GM19238 (cell line): ENCODE data around the gene USH2A.
A peak's percentile ranks its signal among the peaks of the same experiment; 100 is the strongest.

Experiments used
- DNase-seq: peaks from one replicate; pipeline ENCODE4 v3.0.0; 2011; ENCODE audit warnings: low spot score; ENCODE audit not compliant: insufficient read length

USH2A gene

DNA sequence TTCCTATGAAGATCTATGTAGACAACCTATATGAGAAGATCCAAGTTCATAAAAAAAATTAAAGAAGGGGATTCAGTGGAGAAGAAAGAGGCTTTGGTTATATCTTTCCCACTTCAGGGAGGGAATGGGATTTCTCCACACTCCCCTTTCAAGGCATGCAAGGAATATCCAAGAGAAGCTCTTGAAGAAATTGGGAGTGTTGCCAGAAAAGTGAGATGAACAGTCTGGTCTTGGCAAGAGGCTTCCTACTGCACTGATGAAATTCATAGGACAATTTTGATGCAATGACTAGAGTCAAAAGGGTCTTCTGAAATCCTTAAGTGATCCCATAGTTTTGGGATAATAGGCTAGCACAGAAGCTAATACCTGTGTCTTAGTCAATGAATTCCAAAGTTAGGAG is 703.1 kb downstream of the USH2A start:
- no peak for DNase-seq

- DNase-seq: no peak
These were observed 703.7 kb downstream of the USH2A start for GRCh38 chr1:215719552-215719951.

- DNase-seq: no peak
These were observed 704.5 kb downstream of the USH2A start for GRCh38 chr1:215718575-215719287.

GRCh38 chr1:215717677-215718426 is 705.4 kb downstream of the USH2A start:
- no peak for DNase-seq

- no peak for DNase-seq
These were observed 712.4 kb downstream of the USH2A start for GRCh38 chr1:215710899-215711225.

- DNase-seq: peak; percentile 9
These were observed 713.0 kb downstream of the USH2A start for GRCh38 chr1:215710036-215710898.

DNA sequence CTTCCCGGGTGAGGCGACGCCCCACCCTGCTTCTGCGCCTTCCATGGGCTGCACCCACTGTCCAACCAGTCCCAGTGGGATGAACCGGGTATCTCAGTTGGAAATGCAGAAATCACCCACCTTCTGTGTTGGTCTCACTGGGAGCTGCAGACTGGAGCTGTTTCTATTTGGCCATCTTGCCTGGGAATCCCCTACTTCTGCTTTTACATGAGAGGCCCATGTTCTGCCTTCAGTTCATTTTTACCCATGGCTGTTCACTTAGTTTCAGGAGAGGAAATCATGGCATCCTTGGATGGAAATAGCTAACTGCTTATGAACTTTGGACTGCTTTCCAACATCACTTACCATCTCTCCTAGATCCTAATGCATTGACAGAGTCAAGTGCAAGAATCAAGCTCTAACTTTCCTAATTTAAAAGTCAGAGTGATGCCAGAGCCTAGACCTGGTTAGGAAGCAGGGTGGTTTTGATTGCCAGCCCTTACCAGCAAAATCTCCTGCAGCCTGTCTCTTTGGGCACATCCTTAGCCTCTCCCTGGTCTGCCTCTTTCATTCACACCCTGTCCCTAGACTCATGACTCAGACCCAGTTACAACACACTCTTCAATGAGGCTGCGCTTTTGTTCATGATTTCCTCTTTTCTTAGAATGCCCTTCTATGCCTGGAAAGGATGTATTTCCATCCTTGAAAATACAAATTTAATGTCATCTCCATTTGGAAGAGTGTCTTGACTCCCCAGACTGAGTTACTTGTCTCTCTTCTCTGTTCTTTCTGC is 719.0 kb downstream of the USH2A start:
- no peak for DNase-seq

- DNase-seq: no peak
These were observed 741.0 kb downstream of the USH2A start for GRCh38 chr1:215682232-215682631.

DNA sequence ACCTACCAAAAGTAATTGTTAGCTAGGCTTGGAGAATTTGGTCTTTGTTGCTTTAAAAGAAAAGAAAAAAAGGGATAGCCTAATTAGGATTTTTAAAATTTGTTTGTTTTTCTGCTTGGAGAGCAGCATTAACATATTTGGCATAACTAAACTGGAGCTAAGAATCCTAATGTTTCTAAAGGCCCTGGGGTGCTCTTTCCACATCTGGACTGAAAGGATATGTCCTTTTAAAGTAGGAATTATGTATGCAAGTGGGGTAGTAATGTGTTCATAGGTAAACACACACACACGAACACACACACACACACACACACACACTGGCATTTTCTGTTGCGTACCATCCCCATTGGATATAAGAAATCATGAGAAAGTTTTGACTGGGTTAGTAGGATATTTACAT is 742.2 kb downstream of the USH2A start:
- DNase-seq: no peak

DNA sequence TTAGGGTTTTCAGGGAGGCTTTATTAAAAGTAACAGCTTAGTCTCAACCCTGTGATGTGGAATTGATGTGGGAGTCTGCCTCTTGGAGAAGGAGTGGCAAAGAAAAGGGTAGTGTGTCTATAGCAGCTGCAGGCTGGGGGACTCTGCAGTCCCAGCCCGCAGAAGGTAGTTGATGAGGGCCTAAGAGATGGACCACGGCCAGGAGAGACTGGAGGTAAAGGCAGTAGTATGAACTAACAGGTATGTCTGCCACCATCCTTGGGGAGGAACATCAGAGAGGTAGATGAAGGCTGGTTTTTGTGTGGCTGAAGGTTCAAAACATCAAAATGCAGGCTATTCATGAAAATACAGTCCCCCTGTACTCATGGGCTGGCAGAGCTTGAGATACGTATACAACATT is 744.0 kb downstream of the USH2A start:
- DNase-seq: no peak

- no peak for DNase-seq
These were observed 746.1 kb downstream of the USH2A start for GRCh38 chr1:215677112-215677511.

GRCh38 chr1:215673943-215674342 is 749.3 kb downstream of the USH2A start:
- no peak for DNase-seq

DNA sequence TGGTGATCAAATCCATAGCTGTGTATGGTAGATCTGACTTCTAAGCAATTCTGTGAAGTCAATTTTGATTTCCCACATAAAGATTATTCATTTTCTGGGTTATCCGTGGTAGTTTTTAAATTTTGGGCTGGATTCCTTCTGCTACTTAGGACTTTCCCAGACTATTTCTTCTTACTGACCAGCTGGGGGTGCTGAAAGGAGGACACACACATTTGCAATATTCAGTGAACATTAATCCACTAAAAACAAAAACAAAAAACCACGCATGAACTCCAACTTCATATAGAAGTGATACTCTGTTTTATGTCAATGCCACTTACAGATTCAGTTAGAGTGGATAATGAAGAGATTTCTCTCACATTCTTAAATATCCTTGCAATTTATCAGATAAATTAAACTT is 750.8 kb downstream of the USH2A start:
- no peak for DNase-seq

- no peak for DNase-seq
These were observed 753.3 kb downstream of the USH2A start for GRCh38 chr1:215669806-215670491.

- DNase-seq: no peak
These were observed 755.5 kb downstream of the USH2A start for GRCh38 chr1:215667761-215668160.

GRCh38 chr1:215665215-215665614 is 758.0 kb downstream of the USH2A start:
- no peak for DNase-seq

GRCh38 chr1:215661033-215661432 is 762.2 kb downstream of the USH2A start:
- DNase-seq: no peak

DNA sequence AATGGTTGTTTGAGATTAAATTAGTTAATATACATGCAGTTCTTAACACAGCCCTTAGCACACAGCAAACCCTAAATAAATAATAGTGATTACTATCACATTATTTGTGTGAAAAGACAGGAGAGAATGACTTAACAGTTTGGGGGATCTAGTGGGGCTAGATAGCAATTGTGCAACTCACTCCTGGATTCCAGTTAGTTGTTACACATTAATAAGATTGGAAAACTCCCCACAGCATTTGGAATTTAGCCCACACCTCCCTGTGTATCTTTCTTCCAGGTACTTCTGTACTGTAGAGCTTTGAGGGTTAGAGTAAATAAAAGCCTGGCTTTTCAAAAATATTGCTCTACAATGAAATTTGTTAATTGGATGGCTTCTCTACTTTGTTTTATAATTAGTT is 763.0 kb downstream of the USH2A start:
- no peak for DNase-seq

GRCh38 chr1:215657047-215657446 is 766.2 kb downstream of the USH2A start:
- no peak for DNase-seq

GRCh38 chr1:215652371-215652770 is 770.9 kb downstream of the USH2A start:
- DNase-seq: no peak

GRCh38 chr1:215651867-215652266 is 771.4 kb downstream of the USH2A start:
- DNase-seq: no peak
